K562 (cell line): ENCODE data around the gene CD68. TPM values are rescaled to one million over a fixed set of nuclear protein-coding genes. Genes with fewer than 3 reads are reported as not detected.
A peak's percentile ranks its signal among the peaks of the same experiment; 100 is the strongest.

Source experiments
- CEBPG ChIP-seq, 3 experiments: fragments of 200-800 bp in 1 of 3; sonication (Bioruptor generic) in 1 of 3; sonication (generic) in 1 of 3; formaldehyde crosslinking in 1 of 3; IDR thresholded peaks in 2 of 3; conservative IDR thresholded peaks in 1 of 3; 2 replicates each; pipeline versions ENCODE4 v1.6.1 to v1.8.0; 2016 to 2022; ENCODE audit warnings: missing compliant biosample characterization in 2 of 3, missing genetic modification characterization in 2 of 3, mild to moderate bottlenecking in 1 of 3, missing genetic modification reagents in 1 of 3
- DEAF1 ChIP-seq: fragments of 450-650 bp; formaldehyde crosslinking; IDR thresholded peaks from 2 replicates; pipeline ENCODE4 v1.4.0; 2020; ENCODE audit warnings: mild to moderate bottlenecking, moderate library complexity
- DLX4 ChIP-seq: fragments of 250-450 bp; sonication (Bioruptor Pico); IDR thresholded peaks from 2 replicates; pipeline ENCODE4 v1.6.1; 2021; ENCODE audit warnings: mild to moderate bottlenecking
- ETV5 ChIP-seq: sonication (generic); formaldehyde crosslinking; IDR thresholded peaks from 2 replicates; pipeline ENCODE4 v1.4.0; 2020; ENCODE audit warnings: low read depth, mild to moderate bottlenecking, missing genetic modification reagents
- FOXM1 ChIP-seq, 2 experiments: fragments of 450-650 bp in 1 of 2; sonication (generic) in 1 of 2; formaldehyde crosslinking in 1 of 2; IDR thresholded peaks; 2 replicates each; pipeline versions ENCODE4 v1.6.1 to v1.9.0; 2017 to 2022; ENCODE audit warnings: low read depth in 2 of 2, mild to moderate bottlenecking in 2 of 2, missing genetic modification reagents in 1 of 2, moderate library complexity in 1 of 2
- FUS ChIP-seq: fragments of 200-400 bp; formaldehyde crosslinking; optimal IDR thresholded peaks from 2 replicates; pipeline ENCODE3; 2017; ENCODE audit warnings: low read depth, low read length
- GABPB2 ChIP-seq: fragments of 250-450 bp; sonication (Bioruptor Pico); conservative IDR thresholded peaks from 2 replicates; pipeline ENCODE4 v1.5.1; 2021; ENCODE audit warnings: mild to moderate bottlenecking
- KLF10 ChIP-seq: fragments of 250-450 bp; sonication (Bioruptor Pico); IDR thresholded peaks from 2 replicates; pipeline ENCODE4 v1.6.1; 2021; ENCODE audit warnings: matching md5 sums
- MNT ChIP-seq, 2 experiments: fragments of 450-650 bp; conservative IDR thresholded peaks; 2 replicates each; pipeline ENCODE4 v1.6.1; 2017; ENCODE audit warnings: mild to moderate bottlenecking in 2 of 2, moderate library complexity in 2 of 2
- PRPF4 ChIP-seq: fragments of 200-400 bp; formaldehyde crosslinking; IDR thresholded peaks from one replicate; pipeline ENCODE4 v1.6.1; 2017; ENCODE audit warnings: low read length, low read depth, mild to moderate bottlenecking; ENCODE audit not compliant: insufficient read depth, poor library complexity, severe bottlenecking
- RBM15 ChIP-seq: fragments of 200-400 bp; formaldehyde crosslinking; IDR thresholded peaks from 2 replicates; pipeline ENCODE4 v1.6.1; 2018; ENCODE audit warnings: mild to moderate bottlenecking, low read length, moderate library complexity; ENCODE audit not compliant: insufficient read depth
- SREBF1 ChIP-seq: fragments of 150-350 bp; IDR thresholded peaks from 2 replicates; pipeline ENCODE4 v1.6.1; 2014; ENCODE audit warnings: antibody characterized with exemption, low read depth, low read length, borderline replicate concordance
- TCF7 ChIP-seq: sonication (generic); IDR thresholded peaks from 2 replicates; pipeline ENCODE4 v1.6.1; 2016; ENCODE audit warnings: antibody characterized with exemption, borderline replicate concordance
- ZNF174 ChIP-seq: fragments of 250-450 bp; sonication (Bioruptor Pico); IDR thresholded peaks from 2 replicates; pipeline ENCODE4 v1.4.0; 2020; ENCODE audit warnings: mild to moderate bottlenecking
- ZNF511 ChIP-seq: sonication (generic); formaldehyde crosslinking; IDR thresholded peaks from 2 replicates; pipeline ENCODE4 v1.8.0; 2022; ENCODE audit warnings: mild to moderate bottlenecking, missing genetic modification reagents
- ZNF518B ChIP-seq: fragments of 250-450 bp; sonication (Bioruptor Pico); IDR thresholded peaks from 2 replicates; pipeline ENCODE4 v1.5.0; 2021; ENCODE audit warnings: mild to moderate bottlenecking, moderate library complexity
- ZNF589 ChIP-seq: fragments of 200-800 bp; sonication (Bioruptor generic); IDR thresholded peaks from 2 replicates; pipeline ENCODE4 v1.6.1; 2016; ENCODE audit warnings: low read depth, missing genetic modification characterization, missing compliant biosample characterization
- polyA plus RNA-seq, 8 experiments: library from polyadenylated mRNA; depleted of rRNA in 4 of 8; stranded (reverse) in 5 of 8; unstranded in 3 of 8; fragments of >200 nt; fragmentation: Nextera tagmentation in 2 of 8; fragmentation: Illumina TruSeq in 1 of 8; extraction: Ambion mirVana in 2 of 8; extraction: Trizol in 1 of 8; gene quantifications; 2 replicates each; pipeline versions ENCODE4 v1.2.1 to v1.2.3, GENCODE V29; 2011 to 2014; ENCODE audit warnings: inconsistent platforms in 1 of 8, missing spikeins in 1 of 8
- total RNA-seq, 7 experiments: library from RNA; depleted of rRNA in 6 of 7; stranded (reverse); fragments of >200 nt in 6 of 7; fragmentation: Illumina TruSeq in 2 of 7; extraction: Trizol in 2 of 7; gene quantifications; 2 replicates each; pipeline versions ENCODE4 v1.2.1 to v1.2.3, GENCODE V29; 2011 to 2021; ENCODE audit warnings: low replicate concordance in 1 of 7

Gene CD68
- total and polyA plus RNA-seq, 9 of the 15 experiments (the other 6 are each of a cell fraction or from before 2014, with no cell fraction given): 28.2 to 89.8 (median 37.7) TPM

- TF ChIP-seq SREBF1 (no peak), ZNF511 (CRISPR knock-in tag) (no peak), TCF7 (0 out of 2 replicates have a peak, but pooled peaks have one; percentile 73), RBM15 (no peak), MNT (conservative IDR thresholded peaks at IDR 0.05) (no peak; a peak in 1 of 4 replicates), FOXM1 (IDR thresholded peaks at IDR 0.05; ENCODE audit: low read depth) (peak; percentile 41; the same call in 1 of the 2 replicates), FOXM1 (CRISPR knock-in tag; IDR thresholded peaks at IDR 0.05; ENCODE audit: low read depth) (no peak), DEAF1 (CRISPR knock-in tag) (no peak), DLX4 (CRISPR knock-in tag) (no peak), FUS (no peak), ZNF174 (no peak), ETV5 (CRISPR knock-in tag) (no peak), GABPB2 (CRISPR knock-in tag) (no peak), ZNF518B (CRISPR knock-in tag) (no peak), KLF10 (CRISPR knock-in tag) (no peak), PRPF4 (no peak), ZNF589 (CRISPR knock-in tag) (no peak), CEBPG (CRISPR knock-in tag; IDR thresholded peaks at IDR 0.05) (no peak), CEBPG (tag; conservative IDR thresholded peaks at IDR 0.05 in 1 of 2, IDR thresholded peaks at IDR 0.05 in 1 of 2) (no peak)
These were observed 48.0 kb downstream of the CD68 start, which contains the start of gene SAT2 (continued) for GRCh38 chr17:7627250-7628121.
